MCF 10A (cell line): Measurements from ENCODE around the gene SERPINE1. TPM values are rescaled to one million over a fixed set of nuclear protein-coding genes. Genes with fewer than 3 reads are reported as not detected.

ENCODE experiments used
- BruUV-seq: library from RNA; stranded (reverse); fragments of 400-500 nt; replicated peaks from 2 replicates; lab custom pipeline; 2021; lab: Mats Ljungman, UMichigan
- CTCF ChIA-PET: fragments of 300-600 bp; sonication (Branson Sonifier 250); formaldehyde crosslinking; extraction: SDS; loops from one replicate; lab custom pipeline; 2021; ENCODE audit warnings: antibody characterized with exemption, inconsistent platforms; lab: Yijun Ruan, JAX
- POLR2A ChIA-PET: fragments of 300-600, 350-650 bp; sonication (Branson Sonifier 250); formaldehyde crosslinking; extraction: SDS; loops from one replicate; lab custom pipeline; 2020; ENCODE audit warnings: antibody characterized with exemption, inconsistent platforms; lab: Yijun Ruan, JAX
- DNase-seq: peaks from one replicate; pipeline ENCODE4 v3.0.0-alpha.2; 2018; ENCODE audit not compliant: unreplicated experiment
- H3K27ac Mint-ChIP-seq: one replicate; pipeline ENCODE4 v1.8.0; 2022; ENCODE audit warnings: mild to moderate bottlenecking, low read depth, mixed read lengths; ENCODE audit not compliant: unreplicated experiment
- H3K27me3 Mint-ChIP-seq: one replicate; pipeline ENCODE4 v1.8.0; 2022; ENCODE audit warnings: mixed read lengths; ENCODE audit not compliant: insufficient read depth, unreplicated experiment
- H3K36me3 Mint-ChIP-seq: one replicate; pipeline ENCODE4 v1.8.0; 2022; ENCODE audit warnings: mild to moderate bottlenecking, moderate library complexity, mixed read lengths; ENCODE audit not compliant: insufficient read depth, unreplicated experiment
- H3K4me1 Mint-ChIP-seq: one replicate; pipeline ENCODE4 v1.8.0; 2022; ENCODE audit warnings: mixed read lengths; ENCODE audit not compliant: insufficient read depth, unreplicated experiment
- H3K4me3 Mint-ChIP-seq: one replicate; pipeline ENCODE4 v1.8.0; 2022; ENCODE audit warnings: mild to moderate bottlenecking, moderate library complexity, mixed read lengths; ENCODE audit not compliant: unreplicated experiment
- H3K9me3 Mint-ChIP-seq: one replicate; pipeline ENCODE4 v1.8.0; 2022; ENCODE audit warnings: mixed read lengths; ENCODE audit not compliant: unreplicated experiment
- CTCF ChIP-seq: fragments of 200-600 bp; IDR thresholded peaks from one replicate; pipeline ENCODE4 v1.8.0; 2022; ENCODE audit warnings: antibody characterized with exemption, mild to moderate bottlenecking; ENCODE audit not compliant: unreplicated experiment
- intact Hi-C: fragments of 100-400 bp; cut with micrococcal nuclease; formaldehyde crosslinking; loops from 2 replicates; pipeline ENCODE4 v1.14.1; 2022
- total RNA-seq: library from RNA; stranded (reverse); gene quantifications from 2 replicates; pipeline ENCODE4 v1.2.3, GENCODE V29; 2022

SERPINE1 gene
- total RNA-seq, 1 experiment from 2014 or later = 80.6 TPM

- Mint-ChIP-seq H3K36me3 (peaks cover 34% of the 10 kb centered on the region), H3K27ac (peak overlapping the region; percentile 87), H3K4me1 (peaks cover 35% of the 10 kb centered on the region), H3K4me3 (peak overlapping the region; percentile 82), H3K9me3 (no peaks in the 10 kb centered on the region), H3K27me3 (peaks cover 17% of the 10 kb centered on the region)
- no peak for TF ChIP-seq CTCF
- intact Hi-C loops = no loop called here
- no TSS peak for BruUV-seq
- CTCF ChIA-PET = interaction anchor here (0.6 to 6.6 kb wide), 11 partner anchors 13 to 145 kb away, joined by 3 to 70 read pairs (median 4); no protein-coding TSS in a partner anchor
- POLR2A ChIA-PET = interaction anchor here (0.6 to 3.5 kb wide), 16 partner anchors 10 to 1719 kb away, joined by 3 to 28 read pairs (median 4); partner anchors contain the start of genes PLOD3, SERPINE1, TRIM56 and VGF
- DNase-seq = no peak
Observed at GRCh38 chr7:101155303-101155702, 28.4 kb downstream of the SERPINE1 start.

GRCh38 chr7:101156277-101156676 lies 29.4 kb downstream of the SERPINE1 start:
- no peak for TF ChIP-seq CTCF
- ChIA-PET CTCF (interaction anchor here (0.6 to 6.6 kb wide), 10 partner anchors 12 to 93 kb away, joined by 3 to 70 read pairs (median 4); partner anchors contain the start of gene FIS1), POLR2A (interaction anchor here (0.6 to 3.5 kb wide), 7 partner anchors 9 to 531 kb away, joined by 3 to 28 read pairs (median 5); partner anchors contain the start of genes PLOD3, TRIM56 and VGF)
- H3K4me3 Mint-ChIP-seq = peak overlapping the region; percentile 42
- H3K4me1 Mint-ChIP-seq = peaks cover 35% of the 10 kb centered on the region
- H3K9me3 Mint-ChIP-seq = no peaks in the 10 kb centered on the region
- H3K27me3 Mint-ChIP-seq = peaks cover 17% of the 10 kb centered on the region
- H3K27ac Mint-ChIP-seq = peak overlapping the region; percentile 11
- no peak for DNase-seq
- H3K36me3 Mint-ChIP-seq = peaks cover 34% of the 10 kb centered on the region
- BruUV-seq = no TSS peak
- intact Hi-C loops = no loop called here

GRCh38 chr7:101156866-101157589 lies 30.1 kb downstream of the SERPINE1 start:
- POLR2A ChIA-PET = interaction anchor here (0.6 to 3.5 kb wide), 6 partner anchors 8 to 637 kb away, joined by 3 to 28 read pairs (median 5); partner anchors contain the start of genes PLOD3 and VGF
- CTCF ChIA-PET = interaction anchor here (0.6 to 6.6 kb wide), 12 partner anchors 11 to 267 kb away, joined by 3 to 70 read pairs (median 4); partner anchors contain the start of genes FIS1 and UFSP1
- H3K4me1 Mint-ChIP-seq = peaks cover 35% of the 10 kb centered on the region
- TF ChIP-seq CTCF = no peak
- no peaks in the 10 kb centered on the region for H3K9me3 Mint-ChIP-seq
- H3K4me3 Mint-ChIP-seq = peak overlapping the region; percentile 42
- peak; percentile 78 for DNase-seq
- H3K27me3 Mint-ChIP-seq = peaks cover 17% of the 10 kb centered on the region
- peak overlapping the region; percentile 11 for H3K27ac Mint-ChIP-seq
- intact Hi-C loops = no loop called here
- BruUV-seq = TSS peak; percentile 9
- peaks cover 34% of the 10 kb centered on the region for H3K36me3 Mint-ChIP-seq
